Renal pelvis (tissue), 4 donors: ENCODE data around the gene ACAA2. TPM values are rescaled to one million over a fixed set of nuclear protein-coding genes. Genes with fewer than 3 reads are reported as not detected.
A peak's percentile ranks its signal among the peaks of the same experiment; 100 is the strongest.
"Not testable (repeated sequence)": the region's sequence is repeated elsewhere in the genome, so short reads cannot be mapped to it uniquely, and the experiment has no call there.

ENCODE experiments used
- DNase-seq: peaks from one replicate; pipeline ENCODE4 v3.0.0-alpha.2; 2013
- polyA plus RNA-seq, 3 donors: library from polyadenylated mRNA; unstranded; fragments of 120-200 nt; gene quantifications; one replicate each; pipeline ENCODE4 v1.2.1, GENCODE V29; 2013; ENCODE audit not compliant: insufficient read length in 3 of 3

ACAA2 gene
- polyA plus RNA-seq, 3 donors = 235 to 264 (median 258) TPM

- DNase-seq = no peak
Observed at GRCh38 chr18:49819823-49820671, 6.7 kb upstream of the ACAA2 start.

DNA sequence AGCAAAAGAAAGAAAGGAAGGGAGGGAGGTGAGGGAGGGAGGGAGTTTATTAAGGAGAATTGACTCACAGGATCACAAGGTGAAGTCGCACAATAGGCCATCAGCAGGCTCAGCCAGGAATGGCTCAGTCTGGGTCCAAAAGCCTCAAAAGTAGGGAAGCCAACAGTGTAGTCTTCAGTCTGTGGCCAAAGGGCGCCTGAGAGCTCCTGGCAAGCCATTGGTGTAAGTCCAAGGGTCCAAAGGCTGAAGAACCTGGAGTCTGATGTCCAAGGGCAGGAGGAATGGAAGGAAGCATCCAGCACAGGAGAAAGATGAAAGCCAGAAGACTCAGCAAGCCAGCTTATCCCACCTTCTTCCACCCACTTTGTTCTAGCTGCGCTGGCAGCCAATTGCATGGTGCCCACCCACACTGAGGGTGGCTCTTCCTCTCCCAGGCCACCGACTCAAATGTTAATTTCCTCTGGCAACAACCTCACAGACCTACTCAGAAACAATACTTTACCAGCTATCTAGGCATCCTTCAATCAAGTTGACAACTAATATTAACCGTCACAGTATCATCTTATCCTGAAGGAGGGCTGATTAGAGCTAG lies 5.8 kb upstream of the ACAA2 start:
- DNase-seq = no peak

- no peak for DNase-seq
Observed at GRCh38 chr18:49817947-49818346, 4.6 kb upstream of the ACAA2 start.

GRCh38 chr18:49815927-49816326 lies 2.6 kb upstream of the ACAA2 start:
- no peak for DNase-seq

DNA sequence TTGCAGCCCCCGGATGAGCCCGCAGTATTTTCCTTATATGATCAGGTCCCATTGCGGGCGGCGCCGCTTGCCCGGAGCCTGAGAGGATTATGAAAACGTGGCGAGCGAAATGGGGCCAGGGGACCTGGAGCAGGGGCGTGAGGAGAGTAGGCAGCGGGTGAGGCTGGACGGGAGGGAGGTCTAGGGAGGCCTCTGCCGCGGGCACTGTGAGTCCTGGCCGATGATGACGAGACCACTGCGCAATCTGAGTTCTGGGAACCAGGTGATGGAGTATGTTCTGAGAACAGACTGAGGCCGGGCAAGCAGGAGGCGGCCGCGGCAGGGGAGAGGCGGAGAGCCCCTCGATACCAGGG lies 790 bp upstream of the ACAA2 start:
- DNase-seq = peak; percentile 60

DNA sequence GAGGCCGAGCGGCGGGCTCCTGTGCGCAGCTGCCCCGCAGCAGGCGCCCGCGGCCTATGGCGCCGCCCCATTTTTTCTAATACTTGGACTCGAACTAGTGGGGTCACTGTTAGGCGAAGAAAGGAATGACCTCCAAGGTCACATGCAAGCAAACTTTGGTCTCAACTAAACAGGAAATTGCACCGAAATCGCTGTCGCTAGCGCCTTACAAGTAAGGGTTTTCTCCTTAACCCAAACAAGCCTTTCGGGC lies 339 bp downstream of the ACAA2 start:
- DNase-seq = peak; percentile 35

DNA sequence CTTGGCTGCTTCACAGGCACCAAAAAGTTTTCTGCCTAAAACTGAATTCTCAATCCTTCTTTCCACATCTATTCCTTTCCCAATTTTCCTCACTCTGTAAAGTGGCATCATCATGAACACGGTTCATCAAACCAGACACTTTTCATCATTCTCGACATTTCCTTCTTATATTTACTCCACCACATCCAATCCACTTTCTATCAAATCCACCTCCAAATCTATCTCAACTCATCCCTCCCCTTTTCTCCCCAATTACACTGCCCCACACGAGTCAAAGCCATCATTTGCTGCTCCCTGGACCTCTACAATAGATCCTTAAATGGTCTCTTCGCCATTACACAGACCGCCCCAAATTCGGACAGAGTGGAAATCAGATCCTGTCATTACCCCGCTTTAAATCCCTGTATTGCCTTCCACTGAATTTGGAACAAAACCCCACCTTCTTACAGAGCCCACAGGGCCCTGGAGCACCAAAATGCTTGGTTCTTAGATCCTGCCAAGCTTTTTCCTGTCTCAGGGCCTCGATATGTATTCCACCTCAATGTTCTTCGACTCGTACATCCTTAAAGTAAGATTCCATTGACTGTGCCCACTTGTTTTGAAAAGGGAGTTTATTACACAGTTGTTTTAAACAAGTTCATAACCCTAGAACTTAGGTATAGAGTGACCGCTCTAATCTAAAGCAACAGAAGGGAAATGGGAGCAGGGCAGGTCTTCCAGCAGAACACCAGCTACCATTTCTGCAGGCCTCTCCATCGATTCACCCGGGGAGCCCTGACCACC lies 856 bp downstream of the ACAA2 start:
- DNase-seq = peak; percentile 11

DNA sequence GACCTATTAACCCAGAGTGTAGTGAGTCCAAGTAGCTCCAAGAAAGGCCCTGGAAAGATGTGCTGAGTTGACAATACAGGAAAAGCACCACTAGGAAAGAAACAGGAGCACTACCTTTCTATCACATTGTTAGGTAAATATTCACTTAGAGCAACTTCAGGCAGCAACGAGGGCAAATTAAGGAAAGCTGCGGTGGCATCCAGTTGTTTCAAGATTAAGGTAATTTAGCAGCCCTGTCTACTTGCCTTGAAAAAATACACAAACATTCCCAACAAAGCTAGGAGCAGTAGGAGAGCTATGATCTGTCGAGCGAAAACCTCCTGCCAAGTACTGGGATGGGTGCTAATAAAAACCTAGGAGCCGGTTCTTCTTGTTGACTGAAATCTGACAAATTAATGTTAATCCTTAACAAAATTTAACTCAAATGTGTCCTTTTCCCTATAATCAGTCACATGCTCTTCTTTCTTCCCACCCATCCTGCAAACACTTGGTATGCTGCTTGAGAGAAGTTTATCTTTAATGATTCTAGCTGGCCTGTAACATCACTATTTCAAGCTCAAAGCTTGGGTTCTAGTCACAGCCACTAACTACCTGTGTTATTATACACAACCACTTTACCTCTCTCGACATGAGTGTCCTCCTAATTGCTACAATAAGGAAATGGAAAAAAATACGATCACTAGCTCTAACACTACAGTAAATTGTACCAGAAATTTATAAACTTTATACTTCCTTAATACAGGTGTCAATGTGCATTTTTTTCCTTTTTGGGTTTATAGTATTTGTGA lies 2.0 kb downstream of the ACAA2 start:
- peak; percentile 19 for DNase-seq

DNA sequence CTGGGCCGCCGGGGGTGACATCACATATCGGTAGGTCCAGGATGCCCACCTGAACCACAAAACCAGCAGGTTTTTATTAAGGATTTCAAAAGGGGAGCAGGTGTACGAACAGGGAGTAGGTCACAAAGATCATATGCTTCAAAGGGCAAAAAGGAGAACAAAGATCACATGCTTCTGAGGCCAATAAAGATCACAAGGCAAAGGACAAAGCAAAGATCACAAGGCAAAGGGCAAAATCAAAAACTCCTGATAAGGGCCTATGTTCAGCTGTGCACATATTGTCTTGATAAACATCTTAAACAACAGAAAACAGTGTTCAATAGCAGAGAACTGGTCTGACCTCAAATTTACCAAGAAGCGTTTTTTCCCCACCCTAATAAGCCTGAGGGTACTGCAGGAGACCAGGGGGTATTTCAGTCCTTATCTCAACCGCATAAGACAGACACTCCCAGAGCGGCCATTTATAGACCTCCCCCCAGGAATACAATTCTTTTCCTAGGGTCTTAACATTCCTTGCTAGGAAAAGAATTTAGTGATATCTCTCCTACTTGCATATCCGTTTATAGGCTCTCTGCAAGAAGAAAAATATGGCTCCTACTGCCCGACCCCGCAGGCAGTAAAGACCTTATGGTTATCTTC lies 4.7 kb downstream of the ACAA2 start:
- DNase-seq = not testable (repeated sequence)

GRCh38 chr18:49804096-49804495 lies 9.2 kb downstream of the ACAA2 start:
- no peak for DNase-seq

GRCh38 chr18:49802623-49803022 lies 10.7 kb downstream of the ACAA2 start:
- DNase-seq = no peak

- DNase-seq = not testable (repeated sequence)
Observed at GRCh38 chr18:49800491-49800890, 12.8 kb downstream of the ACAA2 start.

DNA sequence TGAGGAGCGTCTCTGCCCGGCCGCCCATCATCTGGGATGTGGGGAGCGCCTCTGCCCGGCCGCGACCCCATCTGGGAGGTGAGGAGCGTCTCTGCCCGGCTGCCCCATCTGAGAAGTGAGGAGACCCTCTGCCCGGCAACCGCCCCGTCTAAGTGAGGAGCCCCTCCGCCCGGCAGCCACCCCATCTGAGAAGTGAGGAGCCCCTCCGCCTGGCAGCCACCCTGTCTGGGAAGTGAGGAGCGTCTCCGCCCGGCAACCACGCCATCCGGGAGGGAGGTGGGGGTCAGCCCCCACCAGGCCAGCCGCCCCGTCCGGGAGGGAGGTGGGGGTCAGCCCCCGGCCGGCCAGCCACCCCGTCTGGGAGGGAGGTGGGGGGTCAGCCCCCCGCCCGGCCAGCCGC lies 13.5 kb downstream of the ACAA2 start:
- not testable (repeated sequence) for DNase-seq

GRCh38 chr18:49798001-49798400 lies 15.3 kb downstream of the ACAA2 start:
- DNase-seq = no peak

DNA sequence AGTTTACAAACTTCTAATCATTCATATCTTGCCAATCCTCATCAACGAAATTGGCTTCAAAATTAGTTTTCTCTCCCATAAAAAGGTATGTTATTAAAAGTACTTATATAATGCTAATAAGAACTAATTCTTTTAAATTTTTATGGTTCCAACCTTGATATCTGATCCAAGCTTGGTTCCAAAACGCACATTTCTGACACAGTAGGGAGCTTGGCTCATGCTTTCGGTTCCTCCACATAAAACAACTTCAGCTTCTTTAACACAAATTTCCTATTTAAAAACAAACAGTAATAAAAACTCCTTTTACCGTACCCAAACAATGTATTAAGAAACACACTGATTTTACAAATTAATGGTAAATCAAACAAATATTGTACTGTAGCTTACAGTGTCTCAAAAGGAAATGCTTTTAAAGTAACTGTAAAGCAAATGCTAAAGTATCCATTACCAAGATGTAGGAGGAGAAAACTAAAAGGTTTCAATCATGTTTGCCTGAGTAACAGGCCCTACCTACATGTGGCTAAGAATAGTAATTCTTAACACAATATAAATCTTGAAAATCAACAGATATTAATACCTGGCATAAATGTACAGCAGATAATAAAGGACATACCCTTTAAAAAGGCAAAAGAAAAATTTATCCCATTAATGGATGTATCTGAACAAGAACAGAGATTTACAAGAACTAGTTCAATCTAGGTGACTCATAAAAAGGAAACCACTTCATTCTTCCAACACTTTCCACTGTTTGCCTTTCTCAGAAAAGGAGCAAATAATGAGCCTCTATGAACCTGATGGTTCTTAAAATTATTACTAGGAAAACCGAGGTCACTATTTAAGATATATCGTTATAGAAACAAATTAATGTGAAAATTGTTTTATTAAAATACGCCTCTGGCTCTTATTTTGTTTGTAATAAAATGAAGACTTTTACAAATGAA lies 17.5 kb downstream of the ACAA2 start:
- DNase-seq = no peak

DNA sequence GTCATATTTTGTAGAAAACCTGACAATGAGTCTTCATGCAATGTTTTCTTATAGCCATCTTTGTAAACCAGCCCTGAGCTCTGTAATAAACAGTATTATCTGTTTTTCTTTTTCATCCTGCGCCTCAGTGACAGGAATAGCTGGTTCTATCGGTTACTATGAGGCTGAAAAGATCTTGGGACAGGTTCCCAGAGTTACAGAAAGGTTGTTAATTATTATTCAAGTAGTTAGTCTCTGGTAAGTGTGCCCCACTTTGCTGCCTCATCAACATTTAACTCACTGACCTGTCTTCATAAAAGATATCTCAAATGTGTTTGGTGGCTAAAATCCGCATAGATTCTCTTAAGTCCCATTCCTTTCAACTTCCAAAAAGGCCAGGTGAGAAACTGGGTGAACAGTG lies 18.6 kb downstream of the ACAA2 start:
- DNase-seq = no peak

DNA sequence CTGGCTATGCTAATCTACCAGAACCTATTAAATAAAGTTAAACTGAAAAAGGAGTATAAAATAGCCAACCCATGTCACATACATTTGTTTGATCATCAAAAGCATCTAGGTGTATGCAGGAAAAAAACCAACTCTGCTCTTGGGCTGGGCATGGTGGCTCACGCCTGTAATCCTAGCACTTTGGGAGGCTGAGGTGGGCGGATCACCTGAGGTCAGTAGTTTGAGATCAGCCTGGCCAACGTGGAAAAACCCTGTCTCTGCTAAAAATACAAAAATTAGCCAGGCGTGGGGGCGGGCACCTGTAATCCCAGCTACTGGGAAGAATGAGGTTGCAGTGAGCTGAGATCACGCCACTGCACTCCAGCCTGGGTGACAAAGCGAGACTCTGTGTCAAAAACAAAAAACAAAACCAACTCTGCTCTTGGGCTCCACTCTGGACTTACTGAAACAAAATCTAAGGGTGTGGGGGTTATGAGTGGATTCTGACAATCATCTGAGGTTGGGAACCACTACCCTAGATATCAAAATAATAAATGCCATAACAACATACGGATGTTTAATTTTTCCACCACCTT lies 23.7 kb downstream of the ACAA2 start:
- DNase-seq = not testable (repeated sequence)

DNA sequence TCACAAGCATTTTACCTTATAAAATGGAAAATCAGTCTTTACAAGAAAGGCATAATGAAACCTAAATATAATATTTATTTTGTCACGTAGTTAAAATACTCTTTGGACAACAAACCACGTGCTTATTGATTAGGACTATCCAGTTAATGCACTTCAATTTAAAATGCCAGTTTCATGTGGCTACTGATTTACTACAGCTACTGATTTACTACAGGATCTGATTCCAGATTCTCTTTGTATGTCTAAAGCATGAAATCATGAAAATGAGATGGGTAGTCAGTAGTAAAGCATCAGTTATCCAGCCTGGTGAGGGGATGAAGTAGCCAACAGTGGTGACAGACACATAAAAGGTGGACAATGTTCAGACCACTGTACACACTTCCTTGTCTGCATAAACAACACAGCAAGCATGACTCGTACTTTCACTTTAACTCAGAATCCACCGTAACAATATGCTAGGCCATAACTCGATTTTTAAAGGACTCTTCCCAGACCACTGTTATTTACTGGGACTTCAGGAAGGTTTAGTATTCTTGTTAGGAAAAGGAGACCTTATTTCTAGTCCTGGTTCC lies 24.9 kb downstream of the ACAA2 start:
- no peak for DNase-seq

- no peak for DNase-seq
Observed at GRCh38 chr18:49786019-49786720, 27.2 kb downstream of the ACAA2 start.
